RPMI7951 (cell line): ENCODE data around the gene COX7B2. TPM values are rescaled to one million over a fixed set of nuclear protein-coding genes. Genes with fewer than 3 reads are reported as not detected.

Experiments used
- DNase-seq: peaks from one replicate; pipeline ENCODE4 v3.0.0-alpha.2; 2012; ENCODE audit warnings: low read depth
- total RNA-seq: library from RNA; depleted of rRNA; stranded (reverse); fragments of >200 nt; shearing (Covaris generic); gene quantifications from 2 replicates; pipeline ENCODE4 v1.2.3, GENCODE V29; 2014; rRNA removed

Gene COX7B2
- total RNA-seq, 1 experiment from 2014 or later, result not detected

DNA sequence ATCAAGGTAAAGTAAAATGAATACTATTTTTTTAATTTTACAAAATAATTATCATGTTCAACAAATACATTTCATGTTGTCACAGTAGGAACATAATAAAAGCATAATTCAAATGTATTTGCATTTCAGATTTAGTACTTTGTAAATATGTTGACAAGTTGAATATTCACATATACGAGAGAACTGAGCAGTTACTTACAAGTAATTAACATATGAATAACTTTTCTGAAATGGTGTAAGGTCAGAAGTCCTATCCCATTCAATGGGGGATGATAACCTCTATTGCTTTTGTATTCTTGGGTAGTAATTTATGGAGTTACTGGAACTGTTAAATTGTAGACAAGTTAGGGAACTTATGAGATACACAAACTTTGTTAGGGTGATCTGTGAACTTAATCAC lies 191.1 kb downstream of the COX7B2 start:
- no peak for DNase-seq

DNA sequence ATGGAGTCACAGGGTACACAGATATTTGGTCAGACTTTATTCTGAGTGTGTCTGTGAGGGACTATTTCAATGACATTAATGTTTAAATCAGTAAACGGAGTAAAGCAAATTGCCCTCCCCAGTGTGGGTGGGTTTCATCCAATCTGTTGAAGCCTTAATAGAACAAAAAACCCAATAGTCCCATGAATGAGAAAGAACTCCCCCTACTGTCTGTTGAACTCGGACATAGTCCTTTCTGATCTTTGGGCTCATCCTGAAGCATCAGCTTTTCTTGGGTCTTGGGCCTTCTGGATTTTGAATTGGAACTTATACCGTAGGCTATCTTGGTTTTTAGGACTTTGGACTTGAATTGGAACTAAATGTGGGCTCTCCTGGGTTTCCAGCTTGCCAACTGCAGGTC lies 193.6 kb downstream of the COX7B2 start:
- no peak for DNase-seq

DNA sequence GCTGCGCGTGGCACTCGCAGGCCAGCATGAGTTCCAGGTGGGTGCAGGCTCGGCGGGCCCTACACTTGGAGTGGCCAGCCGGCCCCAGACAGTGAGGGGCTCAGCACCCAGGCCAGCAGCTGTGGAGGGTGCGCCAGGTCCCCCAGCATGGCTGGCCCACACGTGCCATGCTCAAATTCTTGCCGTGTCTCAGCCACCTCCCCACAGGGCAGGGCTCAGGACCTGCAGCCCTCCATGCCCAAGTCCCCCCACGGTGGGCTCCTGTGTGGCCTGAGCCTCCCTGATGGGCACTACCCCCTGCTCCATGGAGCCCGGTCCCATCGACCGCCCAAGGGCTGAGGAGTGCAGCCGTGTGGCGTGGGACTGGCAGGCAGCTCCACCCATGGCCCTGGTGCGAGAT lies 210.2 kb downstream of the COX7B2 start:
- no peak for DNase-seq

Other genes with a start within 250 kb of the COX7B2 start
- gene GABRA4, start 84.3 kb upstream of the COX7B2 start, total RNA-seq, result not detected in 2 replicates
- gene GABRB1, start 122.3 kb upstream of the COX7B2 start, total RNA-seq, result not detected in 2 replicates